GM23338 (cell line): Measurements from ENCODE around the gene DIAPH1. TPM values are rescaled to one million over a fixed set of nuclear protein-coding genes. Genes with fewer than 3 reads are reported as not detected.

Source experiments
- ATAC-seq: fragments of 200-7000 bp; cut with Tn5 transposase; 3 replicates; pipeline ENCODE4 v1.9.1; 2020
- DNase-seq: peaks from one replicate; pipeline ENCODE4 v3.0.0-alpha.2; 2015; ENCODE audit warnings: low spot score
- H2AFZ ChIP-seq: fragments of 200-600 bp; sonication (generic); 2 replicates; pipeline ENCODE4 v1.8.0; 2016; ENCODE audit warnings: antibody characterized with exemption, mild to moderate bottlenecking, moderate library complexity
- H3F3A ChIP-seq: fragments of 200-600 bp; sonication (generic); replicated peaks from 2 replicates; pipeline ENCODE4 v1.8.0; 2017; ENCODE audit warnings: antibody characterized with exemption, mixed run types, low read depth
- H3K27ac ChIP-seq: fragments of 200-600 bp; sonication (generic); 2 replicates; pipeline ENCODE4 v1.6.1; 2016; ENCODE audit warnings: low read depth
- H3K27me3 ChIP-seq: fragments of 200-600 bp; sonication (generic); 2 replicates; pipeline ENCODE4 v1.8.0; 2016; ENCODE audit warnings: mild to moderate bottlenecking, mixed run types, moderate library complexity; ENCODE audit not compliant: insufficient read depth
- H3K36me3 ChIP-seq: fragments of 200-600 bp; sonication (generic); 2 replicates; pipeline ENCODE4 v1.8.0; 2016; ENCODE audit warnings: mild to moderate bottlenecking; ENCODE audit not compliant: insufficient read depth
- H3K4me1 ChIP-seq: fragments of 200-600 bp; sonication (generic); 2 replicates; pipeline ENCODE4 v1.8.0; 2016; ENCODE audit warnings: mild to moderate bottlenecking, moderate library complexity; ENCODE audit not compliant: insufficient read depth
- H3K4me2 ChIP-seq: fragments of 200-600 bp; sonication (generic); 2 replicates; pipeline ENCODE4 v1.7.1; 2017; ENCODE audit warnings: mixed run types
- H3K4me3 ChIP-seq: fragments of 200-600 bp; sonication (generic); 2 replicates; pipeline ENCODE4 v1.6.1; 2016; ENCODE audit warnings: mixed run types
- H3K79me2 ChIP-seq: fragments of 200-600 bp; sonication (generic); replicated peaks from 2 replicates; pipeline ENCODE4 v1.8.0; 2017; ENCODE audit warnings: mild to moderate bottlenecking; ENCODE audit not compliant: insufficient read depth
- H3K9me2 ChIP-seq: fragments of 200-600 bp; sonication (generic); 2 replicates; pipeline ENCODE4 v1.8.0; 2017; ENCODE audit not compliant: insufficient read depth
- H4K20me1 ChIP-seq: fragments of 200-600 bp; sonication (generic); replicated peaks from 2 replicates; pipeline ENCODE4 v1.8.0; 2017; ENCODE audit warnings: mild to moderate bottlenecking; ENCODE audit not compliant: insufficient read depth
- H3K27ac Mint-ChIP-seq: 2 replicates; pipeline ENCODE4 v1.8.0; 2020; ENCODE audit warnings: inconsistent platforms, mild to moderate bottlenecking, moderate library complexity, mixed read lengths
- H3K27me3 Mint-ChIP-seq: 3 replicates; pipeline ENCODE4 v1.8.0; 2022; ENCODE audit warnings: low read depth, mild to moderate bottlenecking, moderate library complexity, mixed read lengths, inconsistent platforms; ENCODE audit not compliant: insufficient read depth, poor library complexity
- H3K36me3 Mint-ChIP-seq: 3 replicates; pipeline ENCODE4 v1.8.0; 2021; ENCODE audit warnings: low read depth, mild to moderate bottlenecking, inconsistent platforms, moderate library complexity, mixed read lengths
- H3K4me1 Mint-ChIP-seq: 3 replicates; pipeline ENCODE4 v1.8.0; 2020; ENCODE audit warnings: mild to moderate bottlenecking, inconsistent platforms, mixed read lengths
- H3K4me3 Mint-ChIP-seq: 3 replicates; pipeline ENCODE4 v1.8.0; 2021; ENCODE audit warnings: moderate library complexity, mild to moderate bottlenecking, inconsistent platforms, mixed read lengths
- H3K9me3 Mint-ChIP-seq: 3 replicates; pipeline ENCODE4 v1.8.0; 2020; ENCODE audit warnings: moderate library complexity, mild to moderate bottlenecking, inconsistent platforms, mixed read lengths
- EZH2 ChIP-seq: fragments of 200-600 bp; sonication (generic); IDR thresholded peaks from one replicate; pipeline ENCODE4 v1.8.0; 2017; ENCODE audit warnings: antibody characterized with exemption, mild to moderate bottlenecking, low read depth; ENCODE audit not compliant: unreplicated experiment
- NANOG ChIP-seq: IDR thresholded peaks from 2 replicates; pipeline ENCODE4 v1.6.1; 2016; ENCODE audit warnings: antibody characterized with exemption, borderline replicate concordance
- ZNF114 ChIP-seq: fragments of 250-450 bp; sonication (Bioruptor Pico); IDR thresholded peaks from 2 replicates; pipeline ENCODE4 v1.5.0; 2020; ENCODE audit warnings: mild to moderate bottlenecking, moderate library complexity
- ZNF331 ChIP-seq: fragments of 250-450 bp; sonication (Bioruptor Pico); IDR thresholded peaks from 2 replicates; pipeline ENCODE4 v1.5.0; 2020; ENCODE audit warnings: low read depth, mild to moderate bottlenecking, moderate library complexity
- ZNF462 ChIP-seq: fragments of 250-450 bp; sonication (Bioruptor Pico); IDR thresholded peaks from 2 replicates; pipeline ENCODE4 v1.5.0; 2020; ENCODE audit warnings: mild to moderate bottlenecking, moderate library complexity
- polyA plus RNA-seq: library from polyadenylated mRNA; unstranded; fragments of >200 nt; fragmentation: Nextera tagmentation; extraction: Ambion mirVana; gene quantifications from 2 replicates; pipeline ENCODE4 v1.2.1, GENCODE V29; 2016
- total RNA-seq: library from RNA; depleted of rRNA; stranded (reverse); fragments of >200 nt; shearing (Covaris generic); gene quantifications from 2 replicates; pipeline ENCODE4 v1.2.3, GENCODE V29; 2014

DIAPH1 gene
- total and polyA plus RNA-seq, 2 experiments from 2014 or later: 42.9 to 104 TPM

- TF ChIP-seq ZNF462 (CRISPR knock-in tag): no peak
- no peak for TF ChIP-seq ZNF331 (CRISPR knock-in tag)
- TF ChIP-seq ZNF114: no peak
- no peak for TF ChIP-seq NANOG
Observed at GRCh38 chr5:141490271-141490670, 128.5 kb downstream of the DIAPH1 start (continued).

- no peak for DNase-seq
- H3K4me2 ChIP-seq: no peak overlapping the region
- Mint-ChIP-seq H3K27me3 (peaks cover 68% of the 10 kb centered on the region), H3K4me3 (no peak overlapping the region), H3K4me1 (peaks cover 50% of the 10 kb centered on the region), H3K36me3 (peaks cover 17% of the 10 kb centered on the region), H3K9me3 (no peaks in the 10 kb centered on the region), H3K27ac (no peak overlapping the region)
- peaks cover 3% of the 10 kb centered on the region; the same call in 1 of the 2 replicates for H4K20me1 ChIP-seq
- no peak for ATAC-seq
- no peak overlapping the region for H3K27ac ChIP-seq
- peaks cover 81% of the 10 kb centered on the region for H3K27me3 ChIP-seq
- 0 out of 2 replicates have a peak, but pooled peaks cover 3% of the 10 kb centered on the region for H3F3A ChIP-seq
- no peaks in the 10 kb centered on the region for H3K79me2 ChIP-seq
- H3K4me3 ChIP-seq: no peak overlapping the region
- H2AFZ ChIP-seq: no peak overlapping the region
- no peaks in the 10 kb centered on the region for H3K36me3 ChIP-seq
- no peaks in the 10 kb centered on the region for H3K9me2 ChIP-seq
- TF ChIP-seq NANOG (no peak), EZH2 (no peak)
- peaks cover 29% of the 10 kb centered on the region for H3K4me1 ChIP-seq
Observed at GRCh38 chr5:141489841-141490240, 129.0 kb downstream of the DIAPH1 start.
